ENCODE data around the gene NLRP6.

The NLRP6 gene

DNA sequence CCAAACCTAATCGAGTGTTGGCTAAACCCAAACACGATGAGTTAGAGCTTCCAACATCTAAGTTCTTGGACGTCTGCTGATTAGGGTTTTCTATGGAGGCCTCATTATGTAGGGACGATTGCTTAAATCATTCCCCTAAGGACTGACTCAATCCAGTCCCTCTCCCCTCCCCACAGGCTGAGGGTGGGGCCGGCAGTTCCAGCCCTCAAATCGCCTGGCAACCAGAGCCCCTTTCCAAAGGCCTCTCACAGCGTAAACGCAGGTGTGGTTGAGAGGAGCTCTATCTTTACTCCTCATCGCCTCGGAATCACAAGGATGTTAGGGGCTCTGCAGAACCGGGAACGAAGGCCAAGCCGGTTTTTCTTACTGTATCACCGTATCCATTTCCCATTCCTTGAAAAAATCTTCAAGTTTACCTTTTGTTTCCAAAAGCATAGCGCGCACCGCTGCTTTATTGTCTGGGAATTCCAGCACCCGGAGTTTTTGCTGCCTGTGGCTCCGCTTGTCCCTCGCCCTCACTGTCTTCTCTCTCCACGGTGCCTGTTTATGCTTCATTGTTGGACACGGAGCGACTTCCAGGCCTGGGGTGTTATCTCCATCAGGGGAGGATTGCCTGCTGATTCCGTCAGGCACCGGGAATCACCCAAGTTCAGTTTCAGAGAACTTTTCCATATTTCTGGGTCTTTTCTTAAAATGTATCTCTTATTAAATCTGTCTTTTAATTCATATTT is 56.2 kb downstream of the NLRP6 start:
- TF ChIP-seq, protein P1, sequence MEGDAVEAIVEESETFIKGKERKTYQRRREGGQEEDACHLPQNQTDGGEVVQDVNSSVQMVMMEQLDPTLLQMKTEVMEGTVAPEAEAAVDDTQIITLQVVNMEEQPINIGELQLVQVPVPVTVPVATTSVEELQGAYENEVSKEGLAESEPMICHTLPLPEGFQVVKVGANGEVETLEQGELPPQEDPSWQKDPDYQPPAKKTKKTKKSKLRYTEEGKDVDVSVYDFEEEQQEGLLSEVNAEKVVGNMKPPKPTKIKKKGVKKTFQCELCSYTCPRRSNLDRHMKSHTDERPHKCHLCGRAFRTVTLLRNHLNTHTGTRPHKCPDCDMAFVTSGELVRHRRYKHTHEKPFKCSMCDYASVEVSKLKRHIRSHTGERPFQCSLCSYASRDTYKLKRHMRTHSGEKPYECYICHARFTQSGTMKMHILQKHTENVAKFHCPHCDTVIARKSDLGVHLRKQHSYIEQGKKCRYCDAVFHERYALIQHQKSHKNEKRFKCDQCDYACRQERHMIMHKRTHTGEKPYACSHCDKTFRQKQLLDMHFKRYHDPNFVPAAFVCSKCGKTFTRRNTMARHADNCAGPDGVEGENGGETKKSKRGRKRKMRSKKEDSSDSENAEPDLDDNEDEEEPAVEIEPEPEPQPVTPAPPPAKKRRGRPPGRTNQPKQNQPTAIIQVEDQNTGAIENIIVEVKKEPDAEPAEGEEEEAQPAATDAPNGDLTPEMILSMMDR (IDR thresholded peaks at IDR 0.05; ENCODE audit: insufficient read depth, low read depth, low read length, missing control alignments): no peak
- DNase-seq (ENCODE audit: low read depth): no peak
- H3K4me3 ChIP-seq (ENCODE audit: low read depth, low read length): no peak overlapping the region

Data from GM12865 (cell line).